GM19324 (cell line): ENCODE results near the gene DNAH17.

Experiments used
- ATAC-seq: cut with Tn5 transposase; IDR thresholded peaks from one replicate; pipeline ENCODE4 v1.9.1; 2021; ENCODE audit warnings: mild to moderate bottlenecking, moderate library complexity; ENCODE audit not compliant: unreplicated experiment, low FRiP score

The DNAH17 gene

GRCh38 chr17:78421534-78422266, 155.5 kb downstream of the DNAH17 start:
- no peak for ATAC-seq

- ATAC-seq: no peak
Observed at GRCh38 chr17:78421084-78421533, 156.1 kb downstream of the DNAH17 start.

GRCh38 chr17:78419970-78420815, 157.0 kb downstream of the DNAH17 start:
- ATAC-seq: no peak

- ATAC-seq: no peak
Observed at GRCh38 chr17:78418326-78419026, 158.7 kb downstream of the DNAH17 start.

- no peak for ATAC-seq
Observed at GRCh38 chr17:78417531-78417909, 159.7 kb downstream of the DNAH17 start.

GRCh38 chr17:78416791-78417530, 160.2 kb downstream of the DNAH17 start:
- no peak for ATAC-seq

GRCh38 chr17:78415821-78416711, 161.1 kb downstream of the DNAH17 start:
- ATAC-seq: no peak

GRCh38 chr17:78414178-78415162, 162.7 kb downstream of the DNAH17 start:
- ATAC-seq: no peak

GRCh38 chr17:78412403-78412802, 164.8 kb downstream of the DNAH17 start:
- no peak for ATAC-seq

- ATAC-seq: no peak
Observed at GRCh38 chr17:78411241-78411857, 165.8 kb downstream of the DNAH17 start.

- ATAC-seq: no peak
Observed at GRCh38 chr17:78409191-78409928, 167.8 kb downstream of the DNAH17 start.

GRCh38 chr17:78408476-78409050, 168.6 kb downstream of the DNAH17 start:
- ATAC-seq: no peak

- no peak for ATAC-seq
Observed at GRCh38 chr17:78407387-78408000, 169.7 kb downstream of the DNAH17 start.

GRCh38 chr17:78406920-78407319, 170.3 kb downstream of the DNAH17 start:
- ATAC-seq: no peak

- no peak for ATAC-seq
Observed at GRCh38 chr17:78406396-78406795, 170.8 kb downstream of the DNAH17 start.

- ATAC-seq: no peak
Observed at GRCh38 chr17:78403822-78404221, 173.4 kb downstream of the DNAH17 start.
